HG02943 (cell line): ENCODE measurements around the gene NAT9.

Source experiments
- ATAC-seq: cut with Tn5 transposase; IDR thresholded peaks from one replicate; pipeline ENCODE4 v1.9.1; 2021; ENCODE audit warnings: mild to moderate bottlenecking, low read depth, moderate library complexity; ENCODE audit not compliant: unreplicated experiment

NAT9 gene

DNA sequence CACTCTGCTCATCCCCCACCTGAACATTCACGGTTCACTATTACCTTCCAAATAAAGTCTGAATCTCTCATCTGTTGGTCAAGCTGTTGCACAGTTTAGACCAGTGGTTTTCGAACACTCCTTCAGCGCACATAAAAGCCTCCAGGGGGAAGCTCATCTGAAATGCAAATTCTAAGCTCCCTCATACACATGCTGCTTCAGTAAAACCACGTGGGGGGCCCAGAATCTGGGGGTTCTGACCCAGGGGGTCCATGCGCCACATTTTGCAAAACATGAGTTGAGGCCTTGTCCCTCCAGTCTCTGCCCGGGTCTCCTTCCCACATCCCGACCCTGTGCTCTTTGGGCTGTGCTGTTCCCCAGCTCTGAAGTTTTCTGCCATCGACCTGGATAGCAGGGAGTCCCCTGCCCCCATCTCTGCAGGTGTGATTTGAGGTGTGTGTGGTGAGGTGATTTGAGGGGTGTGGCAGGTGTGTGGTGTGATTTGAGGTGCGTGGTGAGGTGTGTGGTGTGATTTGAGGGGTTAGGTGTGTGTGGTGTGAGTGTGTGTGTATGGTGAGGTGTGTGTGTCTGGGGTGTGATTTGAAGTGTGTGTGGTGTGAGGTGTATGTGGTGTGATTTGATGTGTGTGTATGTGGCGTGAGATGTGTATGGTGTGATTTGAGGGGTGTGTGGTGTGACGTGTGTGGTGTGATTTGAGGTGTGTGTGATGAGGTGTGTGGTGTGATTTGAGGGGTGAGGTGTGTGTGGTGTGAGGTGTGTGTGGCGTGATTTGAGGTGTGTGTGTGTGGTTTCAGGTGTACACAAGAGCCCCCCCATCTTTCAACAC is 43.9 kb downstream of the NAT9 start:
- no peak for ATAC-seq

- ATAC-seq, result no peak
These were observed 44.9 kb downstream of the NAT9 start for GRCh38 chr17:74731347-74731605.

- ATAC-seq, result no peak
These were observed 45.4 kb downstream of the NAT9 start for GRCh38 chr17:74730491-74731346.

DNA sequence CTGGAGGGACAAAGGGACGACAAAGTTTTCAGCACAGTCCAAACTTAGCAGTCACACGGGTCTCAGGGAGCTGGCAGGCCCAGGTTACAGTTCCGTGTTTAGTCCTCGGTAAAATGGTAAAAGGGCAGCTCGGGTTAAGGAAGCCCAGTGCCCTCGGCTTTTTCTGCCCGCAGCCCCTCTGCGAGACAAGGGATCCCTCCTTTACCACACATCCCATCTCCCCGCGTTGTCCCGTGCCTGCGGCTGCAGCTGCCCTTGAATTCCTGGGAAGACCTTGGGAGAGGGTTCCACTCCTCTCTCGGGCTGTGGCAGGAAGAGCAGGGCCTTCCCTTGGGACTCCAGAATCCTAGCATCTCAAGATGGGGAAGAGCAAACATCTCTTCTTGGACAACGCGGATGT is 46.3 kb downstream of the NAT9 start:
- no peak for ATAC-seq

GRCh38 chr17:74729368-74729767 is 46.8 kb downstream of the NAT9 start:
- ATAC-seq, result no peak

GRCh38 chr17:74728702-74729075 is 47.5 kb downstream of the NAT9 start:
- ATAC-seq, result no peak

GRCh38 chr17:74728033-74728701 is 48.0 kb downstream of the NAT9 start:
- no peak for ATAC-seq

DNA sequence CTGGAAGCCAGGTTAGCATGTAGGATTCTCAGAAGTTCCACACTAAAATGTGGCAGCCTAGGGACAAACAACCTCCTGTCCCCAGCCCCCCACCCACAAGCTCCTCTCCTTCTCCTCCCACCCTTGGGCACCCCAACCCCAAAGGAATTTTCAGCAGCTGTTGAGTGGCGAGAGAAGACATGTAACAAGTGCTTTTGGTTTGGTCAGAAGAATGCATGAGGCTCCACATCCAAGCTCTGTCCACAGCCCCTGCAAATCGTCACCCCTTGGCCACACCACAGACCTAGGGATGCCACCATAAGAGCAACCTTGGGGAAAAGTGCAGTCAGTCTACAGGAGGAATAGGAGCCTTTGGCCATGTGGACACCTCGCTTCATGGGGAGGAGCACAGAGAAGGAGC is 51.0 kb downstream of the NAT9 start:
- ATAC-seq, result no peak

- no peak for ATAC-seq
These were observed 52.3 kb downstream of the NAT9 start for GRCh38 chr17:74723891-74724290.

DNA sequence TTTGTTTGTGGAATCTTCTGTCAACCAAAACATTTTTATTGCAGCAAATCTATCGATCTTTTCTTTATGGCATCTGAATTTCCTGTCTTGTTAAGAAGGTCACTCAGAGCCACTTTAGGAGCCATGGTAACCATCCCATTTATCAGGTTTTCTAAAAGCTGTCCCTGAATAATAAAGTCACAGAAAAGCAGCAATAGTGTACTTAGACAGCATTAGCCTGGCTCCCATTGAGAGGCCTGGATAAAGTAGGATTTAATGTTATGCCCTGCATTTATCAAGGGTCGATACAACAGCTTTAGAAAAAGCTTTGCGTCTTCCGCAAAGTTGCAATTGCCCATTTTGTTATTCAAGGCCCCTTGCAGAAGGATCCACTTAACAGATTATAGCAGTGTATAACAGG is 53.4 kb downstream of the NAT9 start:
- ATAC-seq, result no peak
